Loucy (cell line): Measurements from ENCODE around the gene SMAGP.
"Not testable (repeated sequence)": the region's sequence is repeated elsewhere in the genome, so short reads cannot be mapped to it uniquely, and the experiment has no call there.

Source experiments
- H2AFZ ChIP-seq: fragments of 200-600 bp; sonication (generic); 2 replicates; pipeline ENCODE4 v1.6.0; 2016; ENCODE audit warnings: antibody characterized with exemption, mild to moderate bottlenecking, low read length, moderate library complexity
- H3F3A ChIP-seq: fragments of 200-600 bp; 2 replicates; pipeline ENCODE4 v1.6.0; 2016; ENCODE audit warnings: antibody characterized with exemption, low read depth, mild to moderate bottlenecking
- H3K27me3 ChIP-seq: fragments of 200-600 bp; sonication (generic); 2 replicates; pipeline ENCODE4 v1.6.1; 2014; ENCODE audit warnings: low read length, mild to moderate bottlenecking; ENCODE audit not compliant: insufficient read depth, poor library complexity, severe bottlenecking
- H3K36me3 ChIP-seq: fragments of 200-600 bp; sonication (generic); 2 replicates; pipeline ENCODE4 v1.6.1; 2016; ENCODE audit warnings: low read length; ENCODE audit not compliant: insufficient read depth
- H3K4me1 ChIP-seq: fragments of 200-600 bp; sonication (generic); 2 replicates; pipeline ENCODE4 v1.5.1; 2014; ENCODE audit warnings: low read length, mild to moderate bottlenecking; ENCODE audit not compliant: insufficient read depth, poor library complexity, severe bottlenecking
- H3K4me2 ChIP-seq: fragments of 200-600 bp; sonication (generic); 2 replicates; pipeline ENCODE4 v1.6.0; 2014; ENCODE audit warnings: antibody characterized with exemption, low read length, low read depth, mild to moderate bottlenecking; ENCODE audit not compliant: poor library complexity, severe bottlenecking
- H3K4me3 ChIP-seq: fragments of 200-600 bp; sonication (generic); 2 replicates; pipeline ENCODE4 v1.5.1; 2014; ENCODE audit warnings: low read length, mild to moderate bottlenecking, mixed read lengths; ENCODE audit not compliant: poor library complexity, severe bottlenecking
- H3K79me2 ChIP-seq: fragments of 200-600 bp; sonication (generic); 2 replicates; pipeline ENCODE4 v1.6.1; 2014; ENCODE audit warnings: low read length; ENCODE audit not compliant: insufficient read depth
- H3K9ac ChIP-seq: fragments of 200-600 bp; sonication (generic); 2 replicates; pipeline ENCODE4 v1.6.0; 2014; ENCODE audit warnings: mild to moderate bottlenecking, low read depth, low read length, moderate library complexity; ENCODE audit not compliant: poor library complexity, severe bottlenecking
- H3K9me2 ChIP-seq: fragments of 200-600 bp; sonication (generic); replicated peaks from 2 replicates; pipeline ENCODE4 v1.6.1; 2016; ENCODE audit warnings: low read depth, low read length, mixed read lengths
- H3K9me3 ChIP-seq: fragments of 200-600 bp; sonication (generic); 2 replicates; pipeline ENCODE4 v1.6.1; 2014; ENCODE audit warnings: mild to moderate bottlenecking, antibody characterized with exemption, low read length, low read depth; ENCODE audit not compliant: insufficient read depth
- H4K20me1 ChIP-seq: fragments of 200-600 bp; sonication (generic); 2 replicates; pipeline ENCODE4 v1.6.0; 2014; ENCODE audit warnings: antibody characterized with exemption, low read length, mild to moderate bottlenecking; ENCODE audit not compliant: insufficient read depth, poor library complexity, severe bottlenecking
- CTCF ChIP-seq: fragments of 200-600 bp; sonication (generic); conservative IDR thresholded peaks from 2 replicates; pipeline ENCODE4 v1.5.1; 2014; ENCODE audit warnings: mild to moderate bottlenecking, antibody characterized with exemption, low read length
- EZH2phosphoT487 ChIP-seq: fragments of 200-600 bp; IDR thresholded peaks from 2 replicates; pipeline ENCODE4 v1.6.1; 2018; ENCODE audit warnings: antibody characterized with exemption, mild to moderate bottlenecking, moderate library complexity, borderline replicate concordance

Gene SMAGP

DNA sequence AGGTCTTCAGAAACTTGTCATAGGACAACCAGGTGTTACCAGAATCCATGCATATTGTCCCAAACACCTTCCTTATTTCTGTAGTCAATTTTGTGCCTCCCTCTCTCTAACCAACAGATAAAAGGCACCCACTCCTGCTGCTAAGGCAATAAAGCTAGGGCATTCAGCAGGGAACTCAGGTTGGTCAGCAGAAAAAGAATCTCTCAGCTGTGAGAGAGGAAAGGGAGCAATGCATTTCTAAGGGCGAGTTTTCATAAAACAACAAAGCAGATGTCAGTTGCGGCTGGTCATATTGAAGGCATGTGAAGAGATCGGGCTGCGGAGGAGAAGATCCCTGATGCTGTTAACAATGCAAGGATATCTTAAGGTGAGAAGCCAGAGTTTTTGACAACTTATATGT lies 45.0 kb downstream of the SMAGP start:
- Histone ChIP-seq H3K9ac (no peak overlapping the region), H3K4me2 (no peak overlapping the region), H3K27me3 (no peaks in the 10 kb centered on the region), H4K20me1 (no peaks in the 10 kb centered on the region), H3K36me3 (no peaks in the 10 kb centered on the region), H3K4me1 (no peaks in the 10 kb centered on the region), H3K9me2 (no peaks in the 10 kb centered on the region), H3K9me3 (no peaks in the 10 kb centered on the region), H2AFZ (no peak overlapping the region), H3F3A (no peaks in the 10 kb centered on the region), H3K4me3 (no peak overlapping the region), H3K79me2 (no peaks in the 10 kb centered on the region)
- TF ChIP-seq CTCF, result no peak
- no peak for TF ChIP-seq EZH2phosphoT487

- H2AFZ ChIP-seq, result no peak overlapping the region
- H3K9me2 ChIP-seq, result no peaks in the 10 kb centered on the region
- H3K4me2 ChIP-seq, result no peak overlapping the region
- H3K9ac ChIP-seq, result no peak overlapping the region
- no peak overlapping the region for H3K4me3 ChIP-seq
- H3K4me1 ChIP-seq, result no peaks in the 10 kb centered on the region
- H3K9me3 ChIP-seq, result no peaks in the 10 kb centered on the region
- TF ChIP-seq EZH2phosphoT487 (no peak), CTCF (no peak)
- no peaks in the 10 kb centered on the region for H3K27me3 ChIP-seq
- no peaks in the 10 kb centered on the region for H4K20me1 ChIP-seq
- no peaks in the 10 kb centered on the region for H3F3A ChIP-seq
- no peaks in the 10 kb centered on the region for H3K79me2 ChIP-seq
- H3K36me3 ChIP-seq, result no peaks in the 10 kb centered on the region
Observed at GRCh38 chr12:51224625-51225024, 45.6 kb downstream of the SMAGP start.

DNA sequence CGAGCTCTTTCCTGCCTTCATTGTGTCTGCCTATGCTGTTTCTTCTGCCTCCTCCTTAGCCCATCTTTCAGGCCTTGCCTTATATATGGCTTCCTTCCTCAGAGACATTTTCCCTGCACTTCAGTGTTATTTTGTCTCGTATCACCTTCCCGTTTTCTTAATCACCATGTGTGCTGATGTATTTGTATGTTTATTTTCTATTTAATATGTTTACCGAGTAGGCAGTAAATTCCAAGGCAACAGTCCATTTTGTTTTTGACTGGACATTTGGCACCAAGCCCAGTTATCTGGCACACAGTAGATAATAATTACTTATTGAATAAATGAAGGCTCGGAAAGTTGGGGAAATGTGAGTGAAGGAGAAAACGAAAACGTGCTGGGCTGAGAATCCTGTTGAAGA lies 47.8 kb downstream of the SMAGP start:
- no peaks in the 10 kb centered on the region for H3F3A ChIP-seq
- no peaks in the 10 kb centered on the region for H3K9me2 ChIP-seq
- H4K20me1 ChIP-seq, result no peaks in the 10 kb centered on the region
- H3K9ac ChIP-seq, result no peak overlapping the region
- peaks cover 14% of the 10 kb centered on the region for H3K4me1 ChIP-seq
- no peaks in the 10 kb centered on the region for H3K27me3 ChIP-seq
- H3K79me2 ChIP-seq, result no peaks in the 10 kb centered on the region
- no peak overlapping the region for H3K4me3 ChIP-seq
- no peaks in the 10 kb centered on the region for H3K36me3 ChIP-seq
- H3K9me3 ChIP-seq, result no peaks in the 10 kb centered on the region
- H2AFZ ChIP-seq, result no peak overlapping the region
- TF ChIP-seq EZH2phosphoT487, result no peak
- no peak for TF ChIP-seq CTCF
- H3K4me2 ChIP-seq, result no peak overlapping the region

DNA sequence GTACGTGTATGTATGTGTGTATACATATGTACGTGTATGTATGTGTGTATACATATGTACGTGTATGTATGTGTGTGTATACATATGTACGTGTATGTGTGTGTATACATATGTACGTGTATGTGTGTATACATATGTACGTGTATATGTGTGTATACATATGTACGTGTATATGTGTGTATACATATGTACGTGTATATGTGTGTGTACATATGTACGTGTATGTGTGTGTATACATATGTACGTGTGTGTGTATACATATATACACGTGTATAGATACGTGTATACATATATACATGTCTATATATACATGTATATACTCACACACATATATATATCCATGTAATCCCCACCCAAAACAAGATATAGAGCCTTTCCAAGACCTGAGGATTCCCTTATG lies 50.4 kb downstream of the SMAGP start:
- not testable (repeated sequence) for H3K27me3 ChIP-seq, H3K4me3 ChIP-seq, H3K79me2 ChIP-seq, H3K36me3 ChIP-seq, H3F3A ChIP-seq, H4K20me1 ChIP-seq, H3K9me2 ChIP-seq, H3K9me3 ChIP-seq, H3K9ac ChIP-seq, H2AFZ ChIP-seq
- H3K4me1 ChIP-seq, result peaks cover 14% of the 10 kb centered on the region
- peak overlapping the region; percentile 89 for H3K4me2 ChIP-seq
